Effector memory CD4-positive, alpha-beta T cell (primary cell): ENCODE results near the gene RBM25.

ENCODE experiments used
- DNase-seq, 3 donors: peaks; one replicate each; pipeline ENCODE4 v3.0.0-alpha.2; 2020
- H3K27ac ChIP-seq: 2 replicates; pipeline ENCODE4 v1.7.0; 2013; ENCODE audit warnings: mild to moderate bottlenecking, low read length, moderate library complexity; ENCODE audit not compliant: insufficient read depth, poor library complexity, severe bottlenecking
- H3K27me3 ChIP-seq: replicated peaks from 2 replicates; pipeline ENCODE4 v1.7.0; 2013; ENCODE audit warnings: mild to moderate bottlenecking, low read length; ENCODE audit not compliant: insufficient read depth, control insufficient read depth, poor library complexity, severe bottlenecking
- H3K36me3 ChIP-seq: 2 replicates; pipeline ENCODE4 v1.7.0; 2013; ENCODE audit warnings: mild to moderate bottlenecking, low read length, moderate library complexity; ENCODE audit not compliant: control insufficient read depth, insufficient read depth
- H3K4me1 ChIP-seq: 2 replicates; pipeline ENCODE4 v1.7.0; 2013; ENCODE audit warnings: low read length, mild to moderate bottlenecking; ENCODE audit not compliant: control insufficient read depth, insufficient read depth, poor library complexity, severe bottlenecking
- H3K4me3 ChIP-seq: 2 replicates; pipeline ENCODE4 v1.7.0; 2013; ENCODE audit warnings: low read length, low read depth, mild to moderate bottlenecking; ENCODE audit not compliant: insufficient read depth, poor library complexity, severe bottlenecking
- H3K9me3 ChIP-seq: 2 replicates; pipeline ENCODE4 v1.7.0; 2013; ENCODE audit warnings: mild to moderate bottlenecking, low read length, moderate library complexity; ENCODE audit not compliant: control insufficient read depth

The RBM25 gene

DNA sequence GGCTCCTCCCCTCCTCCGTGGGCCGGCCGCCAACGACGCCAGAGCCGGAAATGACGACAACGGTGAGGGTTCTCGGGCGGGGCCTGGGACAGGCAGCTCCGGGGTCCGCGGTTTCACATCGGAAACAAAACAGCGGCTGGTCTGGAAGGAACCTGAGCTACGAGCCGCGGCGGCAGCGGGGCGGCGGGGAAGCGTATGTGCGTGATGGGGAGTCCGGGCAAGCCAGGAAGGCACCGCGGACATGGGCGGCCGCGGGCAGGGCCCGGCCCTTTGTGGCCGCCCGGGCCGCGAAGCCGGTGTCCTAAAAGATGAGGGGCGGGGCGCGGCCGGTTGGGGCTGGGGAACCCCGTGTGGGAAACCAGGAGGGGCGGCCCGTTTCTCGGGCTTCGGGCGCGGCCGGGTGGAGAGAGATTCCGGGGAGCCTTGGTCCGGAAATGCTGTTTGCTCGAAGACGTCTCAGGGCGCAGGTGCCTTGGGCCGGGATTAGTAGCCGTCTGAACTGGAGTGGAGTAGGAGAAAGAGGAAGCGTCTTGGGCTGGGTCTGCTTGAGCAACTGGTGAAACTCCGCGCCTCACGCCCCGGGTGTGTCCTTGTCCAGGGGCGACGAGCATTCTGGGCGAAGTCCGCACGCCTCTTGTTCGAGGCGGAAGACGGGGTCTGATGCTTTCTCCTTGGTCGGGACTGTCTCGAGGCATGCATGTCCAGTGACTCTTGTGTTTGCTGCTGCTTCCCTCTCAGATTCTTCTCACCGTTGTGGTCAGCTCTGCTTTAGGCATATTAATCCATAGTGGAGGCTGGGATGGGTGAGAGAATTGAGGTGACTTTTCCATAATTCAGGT is 78.3 kb downstream of the RBM25 start, which contains the start of gene PSEN1:
TSS of gene PSEN1 (plus strand) at position 121 of the 839 bp plus-strand sequence. CDS start 11,513 bp downstream, outside the sequence.
- Histone ChIP-seq H3K27ac (peak within 1 kb of the TSS; percentile 94), H3K27me3 (no peaks in the 10 kb centered on the region), H3K4me3 (peak within 1 kb of the TSS; percentile 90), H3K4me1 (peaks cover 9% of the 10 kb centered on the region), H3K9me3 (no peaks in the 10 kb centered on the region), H3K36me3 (no peaks in the 10 kb centered on the region)
- peak; percentile 98 to 99 (median 99) for DNase-seq

DNA sequence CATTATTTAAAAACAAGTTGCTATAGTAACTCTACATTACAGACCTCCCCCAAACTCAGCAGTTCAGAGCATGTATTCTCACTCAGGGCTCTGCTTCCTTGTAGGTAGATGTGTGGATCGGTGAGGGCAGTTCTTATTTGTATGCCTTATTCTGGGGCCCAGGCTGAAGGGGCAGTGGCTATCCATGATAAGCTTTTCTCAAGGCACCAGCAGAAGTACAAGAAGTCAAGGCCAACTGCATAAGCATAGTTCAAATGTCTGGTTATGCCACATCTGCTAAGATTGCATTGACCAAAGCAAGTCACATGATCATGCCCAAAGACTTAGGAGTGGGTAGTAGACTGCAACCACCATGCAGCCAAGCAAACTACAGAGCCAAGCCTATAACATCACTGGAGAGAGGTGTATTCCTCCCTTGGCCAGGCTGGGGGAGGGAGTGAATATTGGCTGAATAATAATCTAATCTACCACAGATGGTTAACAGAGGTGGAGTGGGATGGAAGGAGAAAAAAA is 82.5 kb downstream of the RBM25 start:
- H3K27ac ChIP-seq: no peak overlapping the region
- H3K36me3 ChIP-seq: no peaks in the 10 kb centered on the region
- DNase-seq: no peak
- H3K4me1 ChIP-seq: peaks cover 9% of the 10 kb centered on the region
- no peak overlapping the region for H3K4me3 ChIP-seq
- no peaks in the 10 kb centered on the region for H3K9me3 ChIP-seq
- H3K27me3 ChIP-seq: no peaks in the 10 kb centered on the region

DNA sequence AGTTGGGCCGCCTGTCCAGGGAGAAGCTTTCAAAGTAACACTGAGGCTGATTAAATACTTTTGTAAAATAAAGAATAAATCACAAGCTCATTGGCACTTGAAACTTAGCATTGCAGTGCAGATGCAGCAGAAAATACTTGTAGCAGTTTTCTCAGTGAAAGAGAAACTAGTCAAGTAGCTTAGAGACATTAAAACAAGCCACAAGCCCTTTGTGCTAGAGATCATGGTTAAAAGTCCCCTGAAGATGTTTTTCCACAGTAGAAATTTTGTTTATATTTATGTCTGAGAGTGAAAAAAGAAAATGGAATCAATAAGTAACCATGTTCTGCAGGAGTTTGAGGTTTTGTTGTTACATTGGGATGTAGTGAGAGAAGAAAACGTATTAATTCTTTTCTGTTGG is 83.9 kb downstream of the RBM25 start:
- Histone ChIP-seq H3K36me3 (no peaks in the 10 kb centered on the region), H3K27ac (no peak overlapping the region), H3K9me3 (no peaks in the 10 kb centered on the region), H3K4me1 (peaks cover 3% of the 10 kb centered on the region), H3K27me3 (no peaks in the 10 kb centered on the region), H3K4me3 (no peak overlapping the region)
- no peak for DNase-seq

DNA sequence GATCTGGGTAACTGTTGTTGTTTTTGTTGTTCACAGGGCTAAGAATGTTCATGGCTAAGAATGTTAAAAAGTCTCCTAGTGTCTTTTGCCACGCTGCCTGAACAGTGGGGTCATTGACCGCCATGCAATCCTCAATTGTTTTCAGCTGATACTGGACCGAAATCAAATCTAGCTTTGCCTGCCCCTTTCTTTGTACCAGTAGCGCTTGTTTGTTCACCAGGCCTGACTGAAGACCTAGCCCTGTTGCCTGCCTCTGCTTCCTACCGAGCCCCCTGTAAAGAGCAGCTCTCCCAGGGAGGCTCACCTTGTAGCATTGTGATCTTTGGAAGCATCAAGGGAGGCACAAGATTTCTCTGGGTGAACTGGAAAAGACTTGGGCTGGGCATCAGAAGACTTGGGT is 84.7 kb downstream of the RBM25 start:
- Histone ChIP-seq H3K4me3 (no peak overlapping the region), H3K36me3 (peaks cover 3% of the 10 kb centered on the region), H3K27me3 (no peaks in the 10 kb centered on the region), H3K27ac (no peak overlapping the region), H3K4me1 (no peaks in the 10 kb centered on the region), H3K9me3 (no peaks in the 10 kb centered on the region)
- DNase-seq: no peak

DNA sequence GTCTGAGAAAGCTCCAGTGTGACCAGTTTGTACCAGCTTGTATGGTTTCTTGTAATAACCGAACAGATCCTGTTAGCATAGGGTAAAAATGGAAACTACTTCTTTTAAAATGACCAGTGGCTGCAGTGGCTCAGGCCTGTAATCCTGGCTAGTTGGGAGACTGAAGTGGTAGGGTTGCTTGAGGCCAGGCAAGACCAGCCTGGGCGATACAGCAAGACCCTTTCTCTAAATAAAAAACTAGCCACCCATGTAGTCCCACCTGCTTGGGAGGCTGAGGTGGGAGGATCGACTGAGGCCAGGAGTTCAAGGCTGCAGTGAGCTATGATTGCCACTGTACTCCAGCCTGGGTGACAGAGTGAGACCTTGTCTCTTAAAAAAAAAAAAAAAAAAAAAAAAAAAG is 85.3 kb downstream of the RBM25 start:
- Histone ChIP-seq H3K4me1 (no peaks in the 10 kb centered on the region), H3K27me3 (no peaks in the 10 kb centered on the region), H3K27ac (no peak overlapping the region), H3K4me3 (no peak overlapping the region), H3K9me3 (no peaks in the 10 kb centered on the region), H3K36me3 (peaks cover 9% of the 10 kb centered on the region)
- no peak for DNase-seq

DNA sequence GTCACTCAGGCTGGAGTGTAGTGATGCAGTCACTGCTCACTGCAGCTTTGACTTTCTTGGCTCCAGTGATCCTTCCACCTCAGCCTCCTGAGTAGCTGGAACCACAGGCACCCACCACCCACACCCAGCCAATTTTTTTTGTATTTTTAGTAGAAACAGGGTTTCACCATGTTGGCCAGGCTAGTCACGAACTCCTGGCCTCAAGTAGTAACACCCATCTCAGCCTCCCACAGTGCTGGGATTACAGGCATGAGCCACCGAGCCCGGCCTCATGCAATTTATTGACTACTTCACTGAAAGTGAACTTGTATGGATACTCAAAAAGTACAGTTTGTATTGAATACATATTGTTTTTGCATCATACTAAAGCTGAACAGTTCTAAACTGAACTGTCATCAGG is 87.0 kb downstream of the RBM25 start:
- no peak overlapping the region for H3K27ac ChIP-seq
- no peak for DNase-seq
- H3K36me3 ChIP-seq: peaks cover 15% of the 10 kb centered on the region
- H3K27me3 ChIP-seq: no peaks in the 10 kb centered on the region
- no peak overlapping the region for H3K4me3 ChIP-seq
- H3K9me3 ChIP-seq: no peaks in the 10 kb centered on the region
- H3K4me1 ChIP-seq: no peaks in the 10 kb centered on the region

DNA sequence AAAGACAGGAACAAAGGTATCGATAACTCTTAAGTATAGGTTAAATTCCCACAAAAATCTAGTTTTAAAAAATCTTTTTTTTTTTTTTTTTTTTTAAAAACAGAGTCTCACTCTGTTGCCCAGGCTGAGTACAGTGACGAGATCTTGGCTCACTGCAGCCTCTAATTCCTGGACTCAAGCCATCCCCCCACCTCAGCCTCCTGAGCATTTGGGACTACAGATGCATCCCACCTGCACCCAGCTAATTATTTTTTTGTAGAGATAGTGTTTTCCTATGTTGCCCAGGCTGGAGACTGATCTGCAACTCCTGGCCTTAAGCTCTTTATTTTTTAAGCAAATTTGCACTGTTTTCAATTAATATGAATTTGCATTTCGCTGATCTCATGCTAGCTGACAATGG is 87.8 kb downstream of the RBM25 start:
- Histone ChIP-seq H3K27ac (no peak overlapping the region), H3K27me3 (no peaks in the 10 kb centered on the region), H3K4me1 (no peaks in the 10 kb centered on the region), H3K4me3 (no peak overlapping the region), H3K36me3 (peaks cover 18% of the 10 kb centered on the region), H3K9me3 (no peaks in the 10 kb centered on the region)
- DNase-seq: no peak

DNA sequence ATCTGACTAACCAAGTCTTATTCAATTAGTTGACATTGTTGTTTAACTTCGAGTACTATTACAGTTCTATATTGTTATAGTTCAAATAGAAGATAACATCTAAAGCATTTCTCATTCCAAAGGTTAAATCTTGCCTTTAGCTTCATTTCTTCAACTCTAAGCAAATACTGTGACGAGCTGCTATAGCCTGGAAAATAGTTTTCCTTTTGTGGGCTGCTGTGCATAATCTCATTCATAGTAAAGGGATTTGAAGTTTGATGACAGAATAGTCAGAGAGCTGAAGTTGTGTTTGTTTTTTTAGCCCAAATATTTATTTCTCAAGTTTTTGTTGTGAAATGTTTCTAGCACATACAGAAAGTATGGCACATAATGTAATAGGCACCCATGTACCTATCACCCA is 91.4 kb downstream of the RBM25 start:
- Histone ChIP-seq H3K4me3 (no peak overlapping the region), H3K27me3 (no peaks in the 10 kb centered on the region), H3K27ac (no peak overlapping the region), H3K36me3 (peaks cover 29% of the 10 kb centered on the region), H3K4me1 (no peaks in the 10 kb centered on the region), H3K9me3 (no peaks in the 10 kb centered on the region)
- DNase-seq: no peak

DNA sequence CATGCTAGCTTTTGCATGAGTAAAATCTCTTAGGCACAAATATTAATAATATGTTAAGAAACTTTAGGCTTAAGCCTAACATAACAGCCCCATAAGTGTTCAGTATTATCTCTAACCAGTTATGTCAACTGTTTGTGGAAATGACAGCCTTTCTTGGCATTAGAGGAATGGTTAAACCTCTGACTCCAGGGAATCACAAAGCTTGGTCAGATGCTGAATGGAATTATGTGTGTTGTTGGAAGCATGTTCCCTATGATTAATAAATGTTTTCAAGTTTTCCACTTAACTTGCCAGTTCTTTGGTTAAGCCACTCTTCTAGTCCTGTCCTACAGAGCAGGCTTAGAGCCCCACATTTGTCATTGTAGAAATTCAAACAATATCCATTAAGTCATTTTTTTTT is 94.9 kb downstream of the RBM25 start:
- Histone ChIP-seq H3K27me3 (no peaks in the 10 kb centered on the region), H3K27ac (no peak overlapping the region), H3K9me3 (no peaks in the 10 kb centered on the region), H3K4me3 (no peak overlapping the region), H3K4me1 (no peaks in the 10 kb centered on the region), H3K36me3 (peaks cover 30% of the 10 kb centered on the region)
- no peak for DNase-seq

DNA sequence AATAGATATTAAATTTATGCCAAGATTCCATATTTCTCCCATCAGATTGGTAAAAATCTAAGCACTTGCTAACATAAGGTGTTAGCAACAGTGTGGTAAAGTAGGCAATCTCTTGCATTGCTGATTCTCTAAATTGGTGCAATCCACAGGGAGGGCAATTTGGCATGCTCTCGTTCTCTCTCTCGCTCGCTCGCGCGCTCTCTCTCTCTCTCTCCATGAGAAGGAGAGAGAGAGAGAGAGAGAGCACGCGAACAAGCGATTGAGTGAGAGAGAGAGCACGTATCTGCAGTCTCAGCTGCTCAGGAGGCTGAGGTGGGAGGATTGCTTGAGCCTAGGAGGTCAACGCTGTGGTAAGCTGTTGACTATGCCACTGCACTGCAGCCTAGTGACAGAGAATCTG is 103.9 kb downstream of the RBM25 start:
- Histone ChIP-seq H3K36me3 (peaks cover 41% of the 10 kb centered on the region), H3K27me3 (no peaks in the 10 kb centered on the region)

More for the DNA sequence above, 103.9 kb downstream of the RBM25 start:
- Histone ChIP-seq H3K27ac (no peak overlapping the region), H3K9me3 (no peaks in the 10 kb centered on the region), H3K4me1 (no peaks in the 10 kb centered on the region), H3K4me3 (no peak overlapping the region)
- DNase-seq: no peak
